Stimulated activated memory B cell treated with anti-CD40 and anti-IgM and Interleukin-4, amounts not matched to agents 10 μg/mL and 1 μg/mL and 100 μg/mL, for 72 hours (primary cell): ENCODE measurements around the gene MAVS.

Experiments used
- ATAC-seq: fragments of 150-1000 bp; cut with Tn5 transposase; 2 replicates; pipeline ENCODE4 v1.10.0; 2021
- H3K27ac Mint-ChIP-seq: one replicate; pipeline ENCODE4 v1.8.0; 2022; ENCODE audit warnings: mild to moderate bottlenecking, mixed read lengths
- H3K27me3 Mint-ChIP-seq: one replicate; pipeline ENCODE4 v1.8.0; 2022; ENCODE audit warnings: mixed read lengths
- H3K36me3 Mint-ChIP-seq: one replicate; pipeline ENCODE4 v1.8.0; 2022; ENCODE audit warnings: mixed read lengths
- H3K4me1 Mint-ChIP-seq: one replicate; pipeline ENCODE4 v1.8.0; 2022; ENCODE audit warnings: mixed read lengths
- H3K4me3 Mint-ChIP-seq: one replicate; pipeline ENCODE4 v1.8.0; 2022; ENCODE audit warnings: mild to moderate bottlenecking, moderate library complexity, mixed read lengths
- H3K9me3 Mint-ChIP-seq: one replicate; pipeline ENCODE4 v1.8.0; 2022; ENCODE audit warnings: mixed read lengths

Gene MAVS

GRCh38 chr20:3811467-3812258 is 35.0 kb upstream of the MAVS start:
- peak overlapping the region; percentile 77 for H3K27ac Mint-ChIP-seq
- peak overlapping the region; percentile 52 for H3K4me3 Mint-ChIP-seq
- ATAC-seq = peak; percentile 86
- no peaks in the 10 kb centered on the region for H3K27me3 Mint-ChIP-seq
- H3K9me3 Mint-ChIP-seq = no peaks in the 10 kb centered on the region
- no peaks in the 10 kb centered on the region for H3K36me3 Mint-ChIP-seq
- peaks cover 13% of the 10 kb centered on the region for H3K4me1 Mint-ChIP-seq

GRCh38 chr20:3812259-3812681 is 34.4 kb upstream of the MAVS start:
- Mint-ChIP-seq H3K9me3 (no peaks in the 10 kb centered on the region), H3K4me3 (no peak overlapping the region), H3K27ac (peak overlapping the region; percentile 77), H3K27me3 (no peaks in the 10 kb centered on the region), H3K36me3 (no peaks in the 10 kb centered on the region), H3K4me1 (peaks cover 13% of the 10 kb centered on the region)
- ATAC-seq = no peak

- ATAC-seq = no peak
- Mint-ChIP-seq H3K27ac (no peak overlapping the region), H3K36me3 (no peaks in the 10 kb centered on the region), H3K4me3 (no peak overlapping the region), H3K27me3 (no peaks in the 10 kb centered on the region), H3K9me3 (no peaks in the 10 kb centered on the region), H3K4me1 (peaks cover 13% of the 10 kb centered on the region)
Measured at GRCh38 chr20:3812975-3813847, 33.4 kb upstream of the MAVS start.

GRCh38 chr20:3813848-3814581 is 32.6 kb upstream of the MAVS start:
- Mint-ChIP-seq H3K4me3 (no peak overlapping the region), H3K4me1 (peaks cover 18% of the 10 kb centered on the region), H3K27ac (no peak overlapping the region), H3K9me3 (no peaks in the 10 kb centered on the region), H3K36me3 (no peaks in the 10 kb centered on the region), H3K27me3 (no peaks in the 10 kb centered on the region)
- no peak for ATAC-seq

- Mint-ChIP-seq H3K4me3 (no peak overlapping the region), H3K9me3 (no peaks in the 10 kb centered on the region), H3K36me3 (no peaks in the 10 kb centered on the region), H3K4me1 (peaks cover 28% of the 10 kb centered on the region), H3K27me3 (no peaks in the 10 kb centered on the region), H3K27ac (no peak overlapping the region)
- no peak for ATAC-seq
Measured at GRCh38 chr20:3814928-3815495, 31.6 kb upstream of the MAVS start.

GRCh38 chr20:3815703-3816315 is 30.8 kb upstream of the MAVS start:
- Mint-ChIP-seq H3K27me3 (no peaks in the 10 kb centered on the region), H3K4me3 (no peak overlapping the region), H3K9me3 (no peaks in the 10 kb centered on the region), H3K36me3 (no peaks in the 10 kb centered on the region), H3K4me1 (peaks cover 31% of the 10 kb centered on the region), H3K27ac (no peak overlapping the region)
- ATAC-seq = no peak

GRCh38 chr20:3818155-3819151 is 28.2 kb upstream of the MAVS start:
- H3K27ac Mint-ChIP-seq = peak overlapping the region; percentile 98
- peaks cover 31% of the 10 kb centered on the region for H3K4me1 Mint-ChIP-seq
- H3K4me3 Mint-ChIP-seq = peak overlapping the region; percentile 61
- no peaks in the 10 kb centered on the region for H3K9me3 Mint-ChIP-seq
- no peak for ATAC-seq
- H3K36me3 Mint-ChIP-seq = no peaks in the 10 kb centered on the region
- no peaks in the 10 kb centered on the region for H3K27me3 Mint-ChIP-seq

- H3K4me1 Mint-ChIP-seq = peaks cover 31% of the 10 kb centered on the region
- no peaks in the 10 kb centered on the region for H3K9me3 Mint-ChIP-seq
- peaks cover 10% of the 10 kb centered on the region for H3K36me3 Mint-ChIP-seq
- peak overlapping the region; percentile 88 for H3K4me3 Mint-ChIP-seq
- H3K27ac Mint-ChIP-seq = peak overlapping the region; percentile 98
- no peaks in the 10 kb centered on the region for H3K27me3 Mint-ChIP-seq
- ATAC-seq = no peak
Measured at GRCh38 chr20:3819411-3820047, 27.1 kb upstream of the MAVS start.

- Mint-ChIP-seq H3K27ac (peak within 1 kb of the TSS; percentile 98), H3K4me1 (peaks cover 31% of the 10 kb centered on the region), H3K27me3 (no peaks in the 10 kb centered on the region), H3K4me3 (peak within 1 kb of the TSS; percentile 88), H3K36me3 (peaks cover 18% of the 10 kb centered on the region), H3K9me3 (no peaks in the 10 kb centered on the region)
- ATAC-seq = peak; percentile 93
Measured at GRCh38 chr20:3820048-3820900, 26.4 kb upstream of the MAVS start, which contains the start of gene AP5S1. AP5S1 (plus strand) TSS chr20:3820547; CDS start chr20:3822118, 1,571 bp downstream.

- Mint-ChIP-seq H3K36me3 (peaks cover 23% of the 10 kb centered on the region), H3K27me3 (no peaks in the 10 kb centered on the region), H3K9me3 (no peaks in the 10 kb centered on the region), H3K4me3 (peak overlapping the region; percentile 88), H3K4me1 (peaks cover 34% of the 10 kb centered on the region), H3K27ac (peak overlapping the region; percentile 98)
- ATAC-seq = no peak
Measured at GRCh38 chr20:3820901-3821727, 25.5 kb upstream of the MAVS start.

- peak overlapping the region; percentile 88 for H3K4me3 Mint-ChIP-seq
- no peaks in the 10 kb centered on the region for H3K9me3 Mint-ChIP-seq
- no peaks in the 10 kb centered on the region for H3K27me3 Mint-ChIP-seq
- peaks cover 41% of the 10 kb centered on the region for H3K4me1 Mint-ChIP-seq
- ATAC-seq = no peak
- peaks cover 28% of the 10 kb centered on the region for H3K36me3 Mint-ChIP-seq
- H3K27ac Mint-ChIP-seq = peak overlapping the region; percentile 98
Measured at GRCh38 chr20:3821996-3822395, 24.6 kb upstream of the MAVS start.

- Mint-ChIP-seq H3K36me3 (peaks cover 28% of the 10 kb centered on the region), H3K4me3 (no peak overlapping the region)
Measured at GRCh38 chr20:3823881-3824280, 22.8 kb upstream of the MAVS start.

More at GRCh38 chr20:3823881-3824280, 22.8 kb upstream of the MAVS start:
- no peak for ATAC-seq
- H3K27ac Mint-ChIP-seq = no peak overlapping the region
- no peaks in the 10 kb centered on the region for H3K9me3 Mint-ChIP-seq
- peaks cover 38% of the 10 kb centered on the region for H3K4me1 Mint-ChIP-seq
- H3K27me3 Mint-ChIP-seq = no peaks in the 10 kb centered on the region
